GM19238 (cell line): ENCODE measurements around the gene WDHD1.
"Not testable (repeated sequence)": the region's sequence is repeated elsewhere in the genome, so short reads cannot be mapped to it uniquely, and the experiment has no call there.

Source experiments
- DNase-seq: peaks from one replicate; pipeline ENCODE4 v3.0.0; 2011; ENCODE audit warnings: low spot score; ENCODE audit not compliant: insufficient read length

WDHD1 gene

DNA sequence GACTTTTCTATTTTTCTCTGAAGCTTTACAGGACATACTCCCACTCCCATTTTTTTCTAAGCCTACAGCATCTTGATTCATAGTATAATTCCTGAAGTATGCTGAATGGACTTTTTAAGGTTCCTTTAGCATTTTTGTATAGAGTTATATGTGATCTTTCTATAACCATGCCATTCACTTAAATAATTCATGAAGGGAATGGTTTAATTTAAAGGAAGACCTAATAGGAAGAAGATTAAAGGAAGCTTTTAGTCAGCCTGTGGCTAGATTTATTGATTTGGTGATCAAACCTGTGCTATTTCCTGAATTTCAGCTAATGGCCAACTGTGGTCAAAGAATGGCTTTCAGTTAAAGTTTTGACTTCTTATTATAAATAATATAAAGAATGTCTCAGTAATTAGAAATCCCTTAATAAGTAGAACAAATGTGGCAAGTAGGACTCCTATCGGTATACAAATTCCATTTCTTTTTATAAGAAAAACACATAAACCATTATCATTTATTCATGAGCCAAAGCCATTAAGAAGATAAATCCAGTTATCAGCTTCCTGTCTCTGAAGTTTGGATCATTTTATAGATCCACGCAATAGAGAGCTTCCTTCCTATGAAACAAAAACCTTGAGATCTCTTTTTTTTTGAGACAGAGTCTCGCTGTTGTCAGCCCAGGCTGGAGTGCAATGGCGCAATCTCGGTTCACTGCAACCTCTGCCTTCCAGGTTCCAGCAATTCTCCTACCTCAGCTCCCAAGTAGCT lies 20.6 kb upstream of the WDHD1 start:
- no peak for DNase-seq

DNA sequence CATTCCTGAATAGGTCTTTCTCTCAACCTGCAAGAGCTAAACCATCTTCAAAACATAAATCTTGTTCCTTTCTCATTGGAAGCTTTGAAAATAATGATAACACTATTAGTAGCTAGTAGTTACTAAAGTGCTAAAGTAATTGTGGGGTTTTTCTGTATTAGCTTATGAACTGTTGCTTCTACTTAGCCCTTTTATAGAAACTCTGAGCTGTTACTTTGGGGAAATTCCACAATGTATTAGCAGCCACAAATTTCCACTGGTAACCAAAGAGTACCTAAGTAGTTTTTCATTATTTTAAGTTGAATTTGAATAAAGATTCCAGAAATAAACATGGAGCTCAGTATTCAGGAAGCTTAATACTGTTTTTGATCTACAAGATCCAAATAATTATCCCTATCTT lies 18.2 kb upstream of the WDHD1 start:
- no peak for DNase-seq

DNA sequence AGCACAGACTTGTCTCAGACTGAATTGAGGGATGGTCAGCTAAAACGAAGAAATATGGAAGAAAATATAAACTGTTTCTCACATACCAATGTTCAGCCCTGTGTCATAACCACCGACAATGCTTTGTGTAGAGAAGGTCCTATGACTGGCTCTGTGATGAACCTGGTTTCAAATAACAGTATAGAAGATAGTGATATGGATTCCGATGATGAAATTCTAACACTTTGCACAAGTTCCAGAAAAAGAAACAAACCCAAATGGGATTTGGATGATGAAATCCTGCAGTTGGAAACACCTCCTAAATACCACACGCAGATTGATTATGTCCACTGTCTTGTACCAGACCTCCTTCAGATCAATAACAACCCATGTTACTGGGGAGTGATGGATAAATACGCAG lies 16.6 kb upstream of the WDHD1 start:
- DNase-seq, result no peak

DNA sequence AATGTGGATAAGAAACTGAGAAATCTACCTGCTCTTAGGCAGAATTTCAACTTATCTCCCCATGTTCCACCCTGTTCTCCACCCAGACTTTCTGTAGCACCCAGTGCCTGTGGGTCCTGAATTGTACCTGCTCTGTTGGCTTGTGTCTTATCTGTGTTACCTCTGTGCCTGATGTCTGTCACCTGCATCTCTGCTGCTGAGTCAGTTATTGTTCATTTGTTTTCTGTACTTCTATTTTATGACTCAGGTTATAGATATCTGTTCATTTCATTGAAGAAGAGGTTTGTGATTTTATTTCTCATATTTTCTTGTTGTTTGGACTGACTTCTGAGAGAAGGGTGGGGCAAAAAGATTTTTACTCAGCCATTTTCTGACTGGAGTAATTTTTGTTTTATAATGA lies 11.8 kb upstream of the WDHD1 start:
- no peak for DNase-seq

DNA sequence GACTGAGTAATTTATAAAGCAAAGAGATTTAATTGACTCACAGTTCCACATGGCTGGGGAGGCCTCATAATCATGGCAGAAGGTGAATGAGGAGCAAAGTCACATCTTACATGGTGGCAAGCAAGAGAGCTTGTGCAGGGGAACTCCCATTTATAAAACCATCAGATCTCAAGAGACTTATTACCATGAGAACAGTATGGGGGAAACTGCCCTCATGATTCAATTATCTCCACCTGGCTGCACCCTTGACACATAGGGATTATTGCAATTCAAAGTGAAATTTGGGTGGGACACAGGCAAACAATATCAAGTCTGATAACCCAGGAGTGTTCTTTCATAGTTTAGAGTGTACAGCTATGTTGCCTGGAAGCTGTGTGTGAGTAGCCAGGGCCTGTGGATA lies 11.1 kb upstream of the WDHD1 start:
- not testable (repeated sequence) for DNase-seq

DNA sequence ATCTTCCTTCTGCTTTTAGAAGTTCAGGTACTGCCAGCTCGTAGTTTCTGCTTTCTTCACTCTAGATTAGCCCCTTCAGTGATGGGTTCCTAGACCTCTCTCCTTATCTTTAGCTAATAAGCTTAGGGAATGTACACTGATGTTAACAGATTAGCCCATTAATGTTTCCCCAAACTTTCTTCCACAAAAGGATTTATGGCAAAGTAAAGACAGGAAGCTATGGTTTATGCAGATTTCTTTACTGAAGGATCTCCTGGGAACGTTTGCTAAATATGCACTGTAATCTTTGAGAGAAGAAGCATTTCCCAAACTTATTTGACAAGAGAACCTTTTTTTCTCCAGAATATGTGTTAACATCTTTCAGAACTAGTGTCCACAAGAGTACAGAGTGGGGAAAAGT lies 4.3 kb upstream of the WDHD1 start:
- DNase-seq, result no peak

DNA sequence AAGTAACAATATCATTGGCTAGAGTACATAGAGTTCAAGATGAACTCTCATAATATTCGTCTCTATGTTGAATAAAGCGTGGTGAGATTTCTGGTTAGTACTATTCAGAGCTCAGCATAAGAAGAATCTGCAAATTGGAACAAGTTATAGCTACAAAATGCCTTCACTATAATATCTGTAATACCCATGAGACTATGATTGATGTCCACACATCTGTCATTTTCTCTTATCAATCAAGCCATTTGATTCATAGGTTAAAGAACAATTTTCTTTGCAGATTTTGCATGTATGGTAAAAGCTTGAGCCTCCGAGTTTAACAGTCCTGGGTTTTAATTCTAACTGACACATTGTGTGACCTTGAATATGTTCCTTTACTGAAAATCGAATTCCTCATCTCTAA lies 1.6 kb upstream of the WDHD1 start:
- no peak for DNase-seq

DNA sequence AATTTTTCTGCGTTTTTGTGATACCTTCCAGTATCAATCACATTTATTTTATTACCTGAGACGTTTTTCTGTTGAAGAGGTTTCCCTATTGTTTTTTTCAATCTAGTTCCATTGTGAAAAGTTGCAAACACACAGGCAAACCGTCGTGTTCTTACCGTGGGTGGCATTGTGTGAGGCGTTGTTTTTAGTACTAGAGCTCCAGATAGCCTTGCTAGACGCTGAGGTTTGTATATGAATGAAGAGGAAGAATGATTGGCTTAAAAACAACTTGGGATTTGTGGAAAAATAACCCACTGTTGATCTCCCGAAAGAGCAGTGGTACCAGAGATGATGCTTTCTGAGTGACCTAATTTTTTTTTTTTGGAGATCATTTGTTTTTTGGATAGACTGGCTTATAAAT lies 1.2 kb upstream of the WDHD1 start:
- DNase-seq, result no peak

DNA sequence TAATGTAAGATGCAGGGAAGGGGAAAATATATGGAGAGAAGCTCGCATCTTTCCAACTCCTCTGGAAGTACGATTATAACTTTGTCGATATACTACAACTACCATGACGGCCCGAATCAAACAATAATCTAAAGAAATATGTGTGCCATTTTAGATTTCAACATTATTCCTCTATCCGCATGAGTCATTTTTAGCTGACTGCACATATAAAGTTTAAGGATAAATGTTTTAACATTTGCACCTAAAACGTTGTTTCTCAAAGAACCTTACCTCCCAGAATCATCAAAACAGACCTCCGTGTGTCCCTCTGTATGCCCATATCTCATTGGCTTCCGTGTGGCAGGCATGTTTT lies 482 bp downstream of the WDHD1 start:
- no peak for DNase-seq

DNA sequence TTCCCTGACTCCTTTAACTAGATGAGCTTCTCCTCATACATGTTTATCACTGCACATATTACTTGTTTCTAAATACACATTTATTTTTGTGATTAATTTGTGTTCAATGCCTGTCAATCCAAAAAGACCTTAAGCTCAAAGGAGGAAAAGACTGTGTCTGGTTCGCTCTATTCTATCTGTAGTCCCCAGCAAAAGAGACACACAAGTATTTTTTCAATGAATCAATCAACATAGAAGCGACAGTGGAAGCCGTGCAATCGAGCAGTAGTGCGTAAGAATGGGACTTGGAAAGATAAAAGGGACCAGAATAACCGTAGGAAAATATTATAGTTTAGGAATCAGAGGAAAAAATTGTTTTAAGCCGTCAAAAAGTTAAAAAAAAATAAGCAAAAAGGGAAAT lies 951 bp downstream of the WDHD1 start:
- no peak for DNase-seq

DNA sequence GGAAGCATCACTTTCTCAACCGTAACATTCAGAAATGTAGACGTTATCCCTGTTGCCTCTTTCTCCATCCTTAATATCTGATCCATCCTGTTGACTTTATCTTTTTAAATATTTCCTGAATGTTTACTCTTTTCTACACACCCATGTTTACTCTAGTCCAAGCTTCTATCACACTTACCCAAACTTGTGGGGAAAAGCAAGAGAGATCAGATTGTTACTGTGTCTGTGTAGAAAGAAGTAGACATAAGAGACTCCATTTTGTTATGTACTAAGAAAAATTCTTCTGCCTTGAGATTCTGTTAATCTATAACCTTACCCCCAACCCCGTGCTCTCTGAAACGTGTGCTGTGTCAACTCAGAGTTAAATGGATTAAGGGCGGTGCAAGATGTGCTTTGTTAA lies 2.5 kb downstream of the WDHD1 start:
- DNase-seq, result not testable (repeated sequence)

DNA sequence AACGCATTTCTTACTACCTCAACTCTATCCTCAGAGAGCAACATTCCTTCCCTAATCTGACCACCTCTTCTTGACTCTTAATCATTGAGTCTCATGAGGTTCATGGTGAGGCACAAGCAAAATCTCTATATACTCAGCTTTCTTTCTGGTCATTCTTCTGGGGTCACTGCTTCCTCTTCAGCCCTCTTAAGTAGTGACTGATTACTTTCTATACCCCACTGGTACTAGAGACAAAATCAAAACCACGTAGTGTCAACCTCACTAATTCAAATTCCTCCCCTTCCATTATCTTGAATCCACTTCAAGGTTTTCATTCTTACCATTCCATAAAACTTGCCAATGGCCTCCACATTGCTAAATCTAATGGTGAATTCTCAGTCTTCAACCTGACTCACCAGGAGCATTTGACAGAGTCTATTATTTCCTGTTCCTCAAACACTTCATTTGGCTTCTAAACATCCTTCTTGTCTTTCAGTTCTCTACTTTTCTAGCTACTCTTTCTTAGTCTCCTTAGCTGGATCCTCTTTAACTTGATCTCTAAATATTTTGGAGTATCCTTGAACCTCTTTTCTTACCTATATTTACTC lies 6.8 kb downstream of the WDHD1 start:
- DNase-seq, result no peak

DNA sequence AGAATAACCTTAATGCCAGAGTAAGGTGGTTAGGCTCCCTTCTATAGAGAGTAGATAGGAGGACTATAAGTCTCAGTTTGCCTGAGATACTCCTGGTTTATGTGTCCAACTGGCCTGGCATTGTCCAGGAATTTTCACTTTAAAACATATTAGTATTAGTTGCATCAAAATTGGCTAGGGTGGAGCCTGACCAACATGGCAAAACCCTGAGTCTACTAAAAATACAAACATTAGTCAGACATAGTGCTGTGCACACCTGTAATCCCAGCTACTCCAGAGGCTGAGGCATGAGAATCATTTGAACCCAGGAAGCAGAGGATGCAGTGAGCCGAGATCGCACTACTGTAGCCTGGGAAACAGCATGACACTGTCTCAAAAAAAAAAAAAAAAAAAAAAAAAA lies 11.9 kb downstream of the WDHD1 start:
- no peak for DNase-seq

DNA sequence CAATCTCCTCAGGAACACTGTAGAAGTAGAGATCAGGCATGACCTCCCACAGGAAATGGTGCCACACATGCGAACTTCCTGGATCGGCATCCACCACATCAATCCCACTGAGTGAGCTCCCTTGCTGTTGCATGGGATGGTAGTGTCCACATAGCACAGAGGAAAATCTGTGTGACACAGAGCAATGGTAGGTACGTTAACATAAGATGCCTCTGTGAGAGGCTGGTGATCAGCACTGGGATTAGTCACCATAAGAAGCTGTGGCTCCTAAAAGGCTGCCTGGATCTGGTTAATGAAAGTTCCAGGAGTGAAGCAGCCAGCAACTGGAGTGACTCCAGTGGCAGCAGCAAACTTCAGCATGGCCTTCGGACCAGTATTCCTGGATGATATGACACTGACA lies 21.8 kb downstream of the WDHD1 start:
- no peak for DNase-seq

DNA sequence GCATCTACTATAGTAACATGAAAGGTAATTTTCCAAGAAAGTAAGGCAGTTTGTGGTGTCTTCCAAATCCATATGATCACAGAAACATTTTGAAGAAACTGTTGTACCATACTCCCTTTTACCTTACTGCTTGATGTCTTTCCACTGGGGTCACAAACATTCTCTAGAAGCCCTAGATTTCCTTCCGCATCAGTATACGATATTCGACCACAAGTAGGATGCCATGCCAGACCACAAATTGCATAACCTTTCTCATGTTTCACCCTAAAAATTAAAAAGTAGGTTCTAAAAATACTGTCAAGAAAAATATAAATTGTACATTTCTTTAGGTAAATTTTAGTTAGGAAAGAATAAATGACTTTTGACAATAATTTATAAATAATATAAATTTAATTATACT lies 26.5 kb downstream of the WDHD1 start:
- DNase-seq, result no peak

DNA sequence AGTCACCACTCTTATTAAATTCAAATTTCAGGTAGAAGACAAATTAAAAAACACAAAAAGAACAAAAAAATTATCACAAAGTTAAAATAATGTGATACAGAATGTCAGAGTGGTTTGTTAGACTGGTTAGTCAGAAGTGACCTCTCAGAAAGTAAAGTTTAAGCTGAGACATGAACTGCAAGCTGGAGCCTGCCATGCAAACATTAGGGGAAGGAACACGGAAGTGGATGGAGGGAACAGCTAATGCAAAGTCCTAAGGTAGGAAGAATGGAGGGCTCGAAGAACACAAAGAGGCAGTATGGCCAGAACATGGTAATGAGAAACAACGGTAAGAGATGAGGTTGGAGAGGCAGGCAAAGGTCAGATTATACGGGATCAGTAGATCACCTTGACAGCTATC lies 41.7 kb downstream of the WDHD1 start:
- no peak for DNase-seq

DNA sequence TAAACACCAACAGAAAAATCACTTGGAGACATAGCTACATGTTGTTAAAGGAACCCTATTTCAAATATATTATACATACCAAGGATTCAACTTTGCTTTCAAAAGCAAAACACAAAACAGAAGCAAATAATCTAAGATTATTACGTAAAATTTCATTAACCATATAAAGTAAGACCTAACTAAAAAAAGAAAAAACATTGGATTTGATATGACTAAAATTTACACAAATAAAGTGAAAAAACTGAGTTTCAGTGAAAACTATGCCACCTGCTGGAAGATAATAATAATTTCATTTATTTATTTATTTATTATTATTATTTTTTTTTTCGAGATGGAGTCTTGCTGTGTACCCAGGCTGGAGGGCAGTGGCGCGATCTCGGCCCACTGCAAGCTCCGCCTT lies 45.2 kb downstream of the WDHD1 start:
- DNase-seq, result no peak

DNA sequence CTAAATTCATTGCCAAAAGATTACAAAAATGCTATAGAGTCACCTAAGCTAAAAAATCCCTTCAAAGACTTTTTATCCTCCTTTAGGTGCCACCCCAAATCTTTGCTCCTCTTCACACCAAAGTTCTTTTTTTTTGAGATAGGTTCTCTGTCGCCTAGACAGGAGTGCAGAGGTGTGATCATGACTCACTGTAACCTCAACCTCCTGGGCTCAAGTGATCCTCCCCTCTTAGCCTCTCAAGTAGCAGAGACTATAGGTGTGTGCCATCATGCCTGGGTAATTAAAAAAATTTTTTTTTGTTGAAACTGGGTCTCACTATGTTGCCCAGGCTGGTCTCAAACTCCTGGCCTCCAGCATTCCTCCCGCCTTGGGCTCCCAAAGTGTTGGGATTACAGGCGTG lies 47.9 kb downstream of the WDHD1 start:
- no peak for DNase-seq

DNA sequence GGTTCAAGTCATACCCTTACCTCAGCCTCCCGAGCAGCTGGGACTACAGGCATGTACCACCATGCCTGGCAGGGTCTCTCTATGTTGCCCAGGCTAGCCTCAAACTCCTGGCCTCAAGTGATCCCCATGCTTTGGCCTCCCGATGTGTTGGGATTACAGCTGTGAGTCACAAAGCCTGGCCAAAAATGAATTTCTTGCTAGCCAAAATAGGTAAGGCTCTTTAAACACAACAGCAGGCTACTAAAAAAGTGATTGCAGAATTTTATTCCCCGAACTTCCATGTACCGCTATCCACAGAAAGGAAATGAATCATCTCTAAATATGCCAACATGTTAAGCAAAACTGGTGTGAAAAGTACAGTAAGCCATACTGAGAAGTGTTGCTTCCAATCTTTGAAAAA lies 50.6 kb downstream of the WDHD1 start:
- no peak for DNase-seq

DNA sequence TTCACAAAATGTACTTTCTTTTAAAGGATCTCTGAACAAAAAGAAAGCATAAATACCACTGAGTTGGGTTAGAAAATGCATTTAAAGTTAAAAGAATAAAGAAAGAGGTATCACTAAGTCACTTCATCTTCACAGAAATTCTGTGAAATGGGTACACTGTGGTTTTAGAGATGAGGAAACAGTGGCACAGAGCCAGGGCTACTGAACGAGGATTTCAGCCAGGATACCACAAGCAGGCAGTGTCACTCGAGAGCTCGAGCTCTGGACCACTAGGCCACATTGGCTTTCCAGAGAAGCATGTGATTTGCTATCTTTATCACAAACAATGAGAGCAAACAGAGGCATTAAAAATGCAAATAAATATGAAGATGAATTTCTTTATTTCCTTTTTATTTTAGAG lies 51.0 kb downstream of the WDHD1 start:
- DNase-seq, result no peak

DNA sequence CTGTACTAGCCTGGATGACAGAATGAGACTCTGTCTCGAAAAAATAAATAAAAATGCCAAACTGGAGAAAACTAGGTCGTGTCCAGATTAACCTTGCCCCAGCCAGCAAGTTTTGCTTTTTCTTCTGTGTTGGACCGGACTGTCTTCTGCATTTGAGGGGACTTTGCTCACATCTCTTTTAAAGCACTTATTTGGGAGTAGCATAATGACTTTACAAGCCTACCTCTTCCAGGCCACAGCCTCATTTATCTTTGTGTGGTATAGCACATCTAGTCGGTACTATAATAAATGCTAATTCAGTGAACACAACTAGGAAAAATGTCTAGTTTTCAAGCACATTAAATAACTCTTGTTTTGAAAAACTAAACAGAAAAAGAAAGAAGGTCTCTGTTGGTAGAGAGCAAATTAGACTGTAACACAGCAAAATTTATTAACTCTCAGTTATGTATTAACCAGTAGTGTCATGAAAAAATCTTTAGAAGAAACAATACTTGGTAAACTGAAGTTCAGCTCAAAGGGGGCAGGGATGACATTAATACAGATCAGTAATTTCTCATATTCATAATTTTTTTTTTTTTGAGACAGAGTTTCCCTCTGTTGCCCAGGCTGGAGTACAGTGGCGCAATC lies 52.0 kb downstream of the WDHD1 start:
- no peak for DNase-seq

DNA sequence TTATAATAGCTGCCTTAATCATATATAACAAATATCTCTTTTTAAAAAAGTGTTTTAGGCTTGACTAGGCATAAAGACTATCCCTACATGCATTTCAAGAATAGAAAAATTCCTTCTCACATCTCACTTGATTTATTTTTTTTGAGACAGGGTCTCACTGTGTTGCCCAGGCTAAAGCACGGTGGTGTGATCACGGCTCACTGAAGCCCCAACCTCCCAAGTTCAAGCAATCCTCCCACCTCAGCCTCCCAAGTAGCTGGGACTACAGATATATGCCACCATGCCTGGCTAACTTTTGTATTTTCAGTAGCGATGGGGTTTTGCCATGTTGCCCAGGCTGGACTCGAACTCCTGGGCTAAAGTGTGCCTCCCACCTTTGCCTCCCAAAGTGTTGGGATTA lies 59.4 kb downstream of the WDHD1 start:
- DNase-seq, result no peak

DNA sequence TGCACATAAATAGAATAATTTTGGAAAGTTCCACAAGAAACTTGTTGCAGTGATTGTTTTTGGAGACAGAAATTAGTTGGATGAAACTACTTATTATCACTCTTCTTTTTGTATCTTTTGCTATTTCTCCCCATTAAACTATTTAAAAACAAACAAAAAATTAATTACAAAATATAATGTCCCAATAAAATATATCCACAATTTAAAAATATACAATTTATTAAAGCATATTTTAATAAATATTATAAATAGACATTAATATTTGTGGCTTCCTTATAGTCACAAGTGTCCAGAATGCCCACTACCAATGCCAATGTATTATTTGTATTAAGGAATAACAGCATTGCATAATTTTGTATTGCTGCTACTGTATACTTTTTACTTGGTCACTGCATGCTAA lies 71.8 kb downstream of the WDHD1 start:
- no peak for DNase-seq
